ENCODE measurements around the gene ACVR2B.

ACVR2B gene

DNA sequence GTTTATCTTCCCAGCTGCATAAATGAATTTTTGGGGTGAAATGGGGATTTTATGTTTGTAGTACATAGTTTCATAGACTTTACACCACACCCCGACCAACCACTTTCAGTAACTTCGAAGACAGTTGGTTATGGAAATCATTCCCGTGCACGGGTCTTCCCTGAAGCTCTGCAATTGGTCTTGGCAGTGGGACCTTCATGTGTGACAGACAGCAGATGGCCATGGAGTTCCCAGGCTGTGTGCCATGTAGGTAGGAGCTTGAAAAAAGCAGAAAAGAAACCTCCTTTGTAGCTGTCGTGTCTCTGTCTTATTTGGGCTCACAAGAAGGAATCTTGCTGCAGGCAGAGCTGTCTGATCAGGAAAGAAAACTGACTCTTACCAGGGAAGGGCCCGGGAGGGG, 68.3 kb downstream of the ACVR2B start:
- TF ChIP-seq, protein P1, sequence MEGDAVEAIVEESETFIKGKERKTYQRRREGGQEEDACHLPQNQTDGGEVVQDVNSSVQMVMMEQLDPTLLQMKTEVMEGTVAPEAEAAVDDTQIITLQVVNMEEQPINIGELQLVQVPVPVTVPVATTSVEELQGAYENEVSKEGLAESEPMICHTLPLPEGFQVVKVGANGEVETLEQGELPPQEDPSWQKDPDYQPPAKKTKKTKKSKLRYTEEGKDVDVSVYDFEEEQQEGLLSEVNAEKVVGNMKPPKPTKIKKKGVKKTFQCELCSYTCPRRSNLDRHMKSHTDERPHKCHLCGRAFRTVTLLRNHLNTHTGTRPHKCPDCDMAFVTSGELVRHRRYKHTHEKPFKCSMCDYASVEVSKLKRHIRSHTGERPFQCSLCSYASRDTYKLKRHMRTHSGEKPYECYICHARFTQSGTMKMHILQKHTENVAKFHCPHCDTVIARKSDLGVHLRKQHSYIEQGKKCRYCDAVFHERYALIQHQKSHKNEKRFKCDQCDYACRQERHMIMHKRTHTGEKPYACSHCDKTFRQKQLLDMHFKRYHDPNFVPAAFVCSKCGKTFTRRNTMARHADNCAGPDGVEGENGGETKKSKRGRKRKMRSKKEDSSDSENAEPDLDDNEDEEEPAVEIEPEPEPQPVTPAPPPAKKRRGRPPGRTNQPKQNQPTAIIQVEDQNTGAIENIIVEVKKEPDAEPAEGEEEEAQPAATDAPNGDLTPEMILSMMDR (IDR thresholded peaks at IDR 0.05) = no peak

DNA sequence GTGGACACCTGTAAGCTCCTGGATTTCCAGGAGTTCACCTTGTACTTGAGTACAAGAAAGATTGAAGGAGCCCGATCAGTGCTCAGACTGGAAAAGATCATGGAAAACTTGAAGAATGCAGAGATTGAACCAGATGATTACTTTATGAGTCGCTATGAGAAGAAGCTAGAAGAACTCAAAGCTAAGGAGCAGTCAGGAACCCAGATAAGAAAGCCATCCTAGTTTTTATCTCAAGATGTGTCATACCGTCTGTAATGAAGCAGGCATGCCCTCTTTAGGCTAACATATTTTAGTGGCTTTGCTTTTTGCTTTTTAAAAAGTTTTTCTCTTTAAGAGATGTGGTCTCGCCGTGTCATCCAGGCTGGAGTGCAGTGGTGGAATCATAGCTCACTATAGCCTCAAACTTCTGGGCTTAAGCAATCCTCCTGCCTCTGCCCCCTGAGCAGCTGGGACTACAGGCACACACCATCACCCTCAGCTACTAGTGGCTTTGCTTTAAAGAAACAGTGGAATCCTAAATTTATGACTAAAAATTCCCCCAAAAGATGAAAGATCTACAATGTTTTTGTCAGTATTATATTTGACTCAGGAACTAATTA, 70.5 kb downstream of the ACVR2B start:
- TF ChIP-seq, protein P1 (IDR thresholded peaks at IDR 0.05) = no peak

DNA sequence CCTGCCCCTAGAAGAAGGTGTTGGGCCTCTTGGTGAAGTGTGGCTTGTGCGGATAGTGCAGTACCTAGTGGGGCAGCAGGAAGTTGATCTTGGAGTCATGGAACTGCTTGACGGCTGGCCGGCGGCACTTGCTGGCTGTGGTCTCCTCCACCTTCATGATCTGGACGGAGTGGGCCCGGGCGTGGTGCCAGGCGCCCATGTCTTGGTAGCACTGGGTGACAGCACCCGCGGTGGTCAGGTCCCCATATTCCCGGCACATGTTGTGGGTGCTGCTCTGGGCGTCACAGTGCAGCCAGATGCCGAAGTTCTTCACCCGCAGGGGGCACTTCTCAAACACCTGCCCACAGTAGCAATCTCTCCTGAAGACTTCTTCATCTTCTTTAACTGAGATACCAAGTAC, 73.1 kb downstream of the ACVR2B start:
- TF ChIP-seq, protein P1 (IDR thresholded peaks at IDR 0.05) = no peak

DNA sequence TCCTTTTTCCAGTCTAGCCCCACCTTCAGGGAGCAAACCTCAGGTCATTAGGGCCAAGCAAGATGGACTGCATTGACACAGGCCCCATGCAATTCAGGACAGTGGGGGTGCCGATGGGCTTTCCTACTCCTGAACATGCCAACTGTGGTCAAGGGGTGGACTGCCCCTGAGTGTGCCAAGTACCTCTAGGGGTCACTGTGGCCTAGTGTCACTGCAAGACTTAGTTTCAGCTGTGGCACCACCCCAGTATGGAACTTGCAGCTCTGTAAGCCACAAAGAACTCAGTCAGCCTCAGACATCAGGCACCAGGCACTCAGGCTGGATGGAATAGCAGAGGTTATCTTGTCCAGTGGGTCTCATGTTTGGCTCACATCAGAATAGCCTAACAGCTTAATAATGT, 74.8 kb downstream of the ACVR2B start:
- TF ChIP-seq, protein P1 (IDR thresholded peaks at IDR 0.05) = no peak

DNA sequence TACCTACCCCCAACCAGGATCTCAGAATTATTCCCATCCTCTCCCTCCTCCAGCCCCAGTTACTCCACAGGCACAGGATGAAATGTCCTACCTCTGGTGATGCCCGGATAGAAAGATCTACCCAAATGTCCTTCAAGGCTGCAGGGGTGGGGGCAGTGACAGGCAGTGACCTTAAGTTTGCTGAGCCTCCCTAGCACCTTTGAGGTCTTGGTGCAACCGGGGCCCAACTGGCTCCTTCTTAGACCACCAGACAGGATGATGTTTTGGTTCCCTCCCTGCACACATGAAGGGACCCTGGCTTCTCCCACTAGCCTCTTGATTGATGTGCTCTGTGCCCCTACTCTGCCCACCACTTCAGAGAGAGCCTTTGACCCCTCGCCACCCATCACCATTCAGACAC, 78.8 kb downstream of the ACVR2B start:
- TF ChIP-seq, protein P1 (IDR thresholded peaks at IDR 0.05) = no peak

DNA sequence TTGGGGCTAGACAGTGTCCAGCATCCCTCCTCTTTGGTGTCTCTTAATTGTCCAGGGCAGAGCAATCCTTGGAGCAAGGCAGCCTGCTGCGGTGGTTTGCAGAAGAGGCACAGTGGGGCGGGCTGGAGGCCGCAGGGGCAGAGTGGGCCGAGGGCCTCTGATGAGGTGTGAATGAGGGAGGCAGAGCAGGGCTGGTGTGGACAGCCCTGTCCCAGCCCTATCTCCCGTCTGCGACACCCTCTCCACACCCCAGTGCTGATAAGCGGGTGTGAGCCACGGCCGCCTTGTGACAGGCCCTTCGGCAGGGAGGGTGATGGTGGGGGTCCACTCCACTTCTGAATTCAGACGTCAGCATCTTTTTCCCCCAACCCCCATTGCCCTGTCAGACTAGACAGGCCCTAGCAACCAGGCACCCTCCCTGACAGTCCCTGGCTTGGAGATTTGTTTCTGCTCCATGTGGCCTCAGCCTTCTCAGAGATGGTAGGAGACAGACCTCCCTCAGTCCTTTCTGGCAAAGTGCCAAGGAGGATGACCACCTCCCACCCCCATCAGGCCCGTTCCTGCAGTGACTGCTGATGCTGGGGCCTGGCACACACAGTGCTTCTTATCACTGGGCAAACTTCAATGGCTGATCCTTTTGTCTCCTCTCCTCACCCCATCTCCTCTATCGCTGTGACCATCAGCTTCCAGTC, 79.7 kb downstream of the ACVR2B start:
- TF ChIP-seq, protein P1 (IDR thresholded peaks at IDR 0.05) = no peak

DNA sequence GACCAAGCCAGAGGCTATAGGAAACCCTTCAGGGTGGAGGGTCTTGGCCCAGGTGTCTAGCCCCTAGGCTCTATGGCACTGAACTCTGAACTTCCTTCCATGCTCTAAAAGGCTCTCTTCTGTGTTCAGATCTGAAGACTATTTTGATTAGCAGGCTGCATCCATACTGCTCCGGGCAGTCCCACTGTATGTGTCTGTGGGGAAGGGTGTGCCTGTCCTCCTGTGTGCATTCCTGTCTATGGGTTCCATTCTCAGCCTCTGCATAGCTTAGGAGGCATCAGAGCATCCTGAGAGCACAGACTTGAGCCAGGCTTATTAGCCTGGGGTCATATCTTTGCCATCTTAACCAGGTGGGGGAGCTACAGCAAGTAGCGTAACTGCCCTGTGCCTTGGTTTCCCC, 80.5 kb downstream of the ACVR2B start:
- TF ChIP-seq, protein P1 (IDR thresholded peaks at IDR 0.05) = no peak

Data from LNCAP (cell line).